Measurements from ENCODE around the gene ZNF503.

ZNF503 gene, protein sequence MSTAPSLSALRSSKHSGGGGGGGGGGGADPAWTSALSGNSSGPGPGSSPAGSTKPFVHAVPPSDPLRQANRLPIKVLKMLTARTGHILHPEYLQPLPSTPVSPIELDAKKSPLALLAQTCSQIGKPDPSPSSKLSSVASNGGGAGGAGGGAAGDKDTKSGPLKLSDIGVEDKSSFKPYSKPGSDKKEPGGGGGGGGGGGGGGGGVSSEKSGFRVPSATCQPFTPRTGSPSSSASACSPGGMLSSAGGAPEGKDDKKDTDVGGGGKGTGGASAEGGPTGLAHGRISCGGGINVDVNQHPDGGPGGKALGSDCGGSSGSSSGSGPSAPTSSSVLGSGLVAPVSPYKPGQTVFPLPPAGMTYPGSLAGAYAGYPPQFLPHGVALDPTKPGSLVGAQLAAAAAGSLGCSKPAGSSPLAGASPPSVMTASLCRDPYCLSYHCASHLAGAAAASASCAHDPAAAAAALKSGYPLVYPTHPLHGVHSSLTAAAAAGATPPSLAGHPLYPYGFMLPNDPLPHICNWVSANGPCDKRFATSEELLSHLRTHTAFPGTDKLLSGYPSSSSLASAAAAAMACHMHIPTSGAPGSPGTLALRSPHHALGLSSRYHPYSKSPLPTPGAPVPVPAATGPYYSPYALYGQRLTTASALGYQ

DNA sequence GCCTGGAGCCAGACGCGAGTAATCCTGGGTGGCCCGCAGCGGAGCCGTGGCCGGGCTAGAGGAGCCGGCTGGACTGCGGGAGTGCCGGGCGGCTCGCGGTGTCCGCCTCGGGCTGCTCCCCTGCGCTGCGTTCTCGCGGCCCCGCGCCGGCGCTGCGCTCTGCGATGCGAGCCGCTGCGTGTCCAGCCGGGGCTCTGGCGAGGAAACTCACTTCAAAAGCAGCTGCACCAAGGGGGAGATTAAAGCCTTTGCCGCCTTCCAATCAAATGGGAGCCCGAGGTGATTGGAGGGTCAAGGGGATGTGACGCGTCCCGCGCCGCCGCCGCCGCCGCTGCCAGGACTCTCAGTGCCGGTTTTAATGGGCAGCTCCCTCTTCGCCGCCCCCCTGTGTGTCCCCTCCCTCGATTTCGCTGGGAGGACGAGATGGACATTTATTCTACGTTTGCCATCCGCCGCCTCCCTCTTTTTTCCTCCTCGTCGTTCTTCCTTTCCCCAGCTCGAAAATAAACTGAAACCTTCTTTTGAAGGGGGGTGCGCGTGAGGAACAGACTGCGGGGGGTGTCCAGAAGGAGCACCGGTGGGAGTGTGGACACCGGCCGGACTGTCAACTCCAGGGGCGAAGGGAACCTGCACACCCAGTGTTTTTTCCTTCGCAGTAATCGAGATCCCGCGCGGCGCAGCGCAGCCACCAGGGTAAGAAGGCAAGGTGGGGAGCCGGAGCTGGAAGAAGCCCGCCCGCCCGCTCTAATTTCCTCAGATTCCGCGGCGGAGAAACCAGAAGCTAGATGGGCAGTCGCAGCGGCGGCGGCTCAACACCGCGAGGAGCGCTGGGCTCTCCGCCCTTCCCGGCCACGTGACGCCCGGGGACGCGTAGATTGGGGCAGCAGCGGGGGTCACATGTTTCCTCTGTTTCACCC is at the start of gene ZNF503:
TSS of gene ZNF503 (minus strand) at position 196 of the 917 bp plus-strand sequence. CDS start 345 bp downstream, outside the sequence.
- peak; percentile 88 for DNase-seq

DNA sequence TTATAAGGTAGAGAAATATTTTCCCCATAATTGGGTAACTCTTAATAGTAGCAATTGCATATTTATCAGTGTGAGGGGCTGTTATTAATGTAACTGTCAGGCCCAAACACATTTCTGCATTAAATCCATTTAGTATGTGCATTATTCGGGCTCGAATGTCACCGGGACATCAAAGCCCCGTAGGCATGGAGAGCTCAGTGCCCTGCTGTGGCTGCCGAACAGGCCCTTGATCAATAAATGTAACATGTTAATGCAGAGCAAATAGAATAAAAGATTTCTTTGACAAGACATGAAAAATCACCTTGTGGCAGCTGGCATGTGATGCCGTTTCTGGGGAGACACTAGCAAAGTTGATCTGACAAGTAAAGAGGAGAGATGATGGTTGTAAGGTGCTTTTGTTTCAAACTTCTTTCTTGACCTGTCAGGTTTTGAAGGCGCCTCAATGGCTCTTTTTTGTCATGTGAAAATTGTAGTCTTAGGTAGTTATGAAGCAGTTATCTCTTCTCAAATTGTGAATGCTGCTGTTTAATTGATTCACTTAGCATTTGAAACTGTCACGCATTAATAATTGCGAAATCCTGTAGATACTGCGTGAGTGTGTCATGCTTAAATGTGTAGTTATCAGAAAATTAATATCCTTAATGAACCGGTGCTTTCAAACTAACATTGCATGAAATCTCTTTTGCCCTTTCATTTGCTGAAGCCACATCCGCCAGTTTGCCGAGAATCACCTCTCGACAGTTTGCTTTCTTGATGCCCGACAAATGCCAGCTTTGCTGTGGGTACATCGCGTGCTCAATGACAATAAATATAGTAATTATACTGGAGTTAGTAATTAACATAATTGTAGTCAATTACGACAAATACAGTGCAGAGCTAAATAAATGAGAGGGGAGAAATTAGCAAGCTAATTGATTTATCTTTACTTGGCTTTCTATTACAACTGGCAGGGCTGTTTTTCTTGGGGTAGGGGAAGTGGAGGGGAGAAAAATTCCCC is 49.4 kb upstream of the ZNF503 start:
- DNase-seq, result peak; percentile 18

DNA sequence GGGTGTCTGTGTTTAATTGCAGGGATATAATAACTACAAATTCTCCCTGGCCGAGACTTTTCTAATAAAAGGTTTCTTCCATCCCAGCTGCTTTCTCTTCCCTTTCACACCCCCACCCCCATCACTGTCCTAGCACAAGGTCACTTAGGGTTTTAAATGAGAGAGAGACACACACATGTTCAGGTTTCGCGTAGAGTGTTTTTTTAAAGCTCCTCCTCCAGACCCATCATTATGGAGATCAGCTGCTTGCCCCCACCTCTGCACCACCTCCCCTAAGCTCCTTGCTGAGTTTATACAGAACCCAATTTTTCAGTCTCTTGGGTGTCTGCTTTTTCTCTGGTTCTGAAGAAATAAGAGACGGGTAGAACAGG is 48.5 kb upstream of the ZNF503 start:
- DNase-seq, result peak; percentile 67

DNA sequence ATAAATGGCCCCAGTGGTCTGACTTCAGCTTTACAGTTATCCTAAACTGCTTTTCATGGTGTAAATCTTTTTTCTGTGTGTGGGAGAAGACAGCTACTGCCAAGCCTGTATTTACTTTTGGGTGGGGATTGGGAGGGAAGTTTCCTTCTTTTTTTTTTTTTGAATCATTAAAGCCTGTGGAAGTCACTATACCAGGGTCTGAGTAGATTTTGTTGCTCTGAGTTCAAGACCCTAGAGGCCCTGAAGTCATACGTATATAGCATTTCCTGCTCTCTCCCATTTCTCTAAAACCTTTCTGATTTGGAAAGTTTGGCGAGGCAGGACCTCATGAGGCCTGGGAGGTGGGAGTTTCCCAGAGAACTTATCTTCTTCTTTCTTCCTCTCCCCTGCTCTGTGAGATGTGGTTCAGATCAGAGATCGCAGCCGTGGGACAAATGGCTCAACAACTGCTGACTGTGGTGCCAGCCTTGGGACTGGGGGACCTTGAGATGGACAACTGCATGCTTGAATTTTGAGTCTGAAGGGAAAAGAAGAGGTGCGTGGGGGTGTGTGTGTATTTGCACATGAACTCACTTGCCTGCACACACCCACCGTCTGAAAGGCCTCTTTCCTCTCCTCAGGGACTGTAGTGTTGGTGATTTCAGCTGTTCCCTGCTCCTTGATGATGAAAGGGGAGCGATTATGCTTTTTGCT is 48.0 kb upstream of the ZNF503 start:
- DNase-seq, result peak; percentile 67

DNA sequence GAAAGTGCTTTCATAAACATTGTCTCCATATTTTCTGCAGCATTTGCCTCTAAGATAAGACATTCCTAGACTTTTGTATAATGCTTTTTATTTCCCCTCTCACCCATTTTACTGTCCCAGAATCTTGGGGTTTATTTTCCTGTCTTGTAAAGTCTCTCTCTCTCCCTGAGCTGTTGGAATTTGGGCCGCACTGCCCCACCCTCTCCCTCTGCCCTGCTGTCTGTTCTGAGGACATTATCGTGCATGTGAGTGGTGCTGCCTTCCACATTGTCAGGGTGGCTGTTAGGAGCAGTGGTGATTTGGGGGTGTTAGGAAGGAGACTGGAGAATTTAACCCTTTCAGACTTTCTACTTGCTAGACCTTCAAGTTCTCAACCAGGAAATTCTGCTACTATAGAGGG is 46.6 kb upstream of the ZNF503 start:
- no peak for DNase-seq

DNA sequence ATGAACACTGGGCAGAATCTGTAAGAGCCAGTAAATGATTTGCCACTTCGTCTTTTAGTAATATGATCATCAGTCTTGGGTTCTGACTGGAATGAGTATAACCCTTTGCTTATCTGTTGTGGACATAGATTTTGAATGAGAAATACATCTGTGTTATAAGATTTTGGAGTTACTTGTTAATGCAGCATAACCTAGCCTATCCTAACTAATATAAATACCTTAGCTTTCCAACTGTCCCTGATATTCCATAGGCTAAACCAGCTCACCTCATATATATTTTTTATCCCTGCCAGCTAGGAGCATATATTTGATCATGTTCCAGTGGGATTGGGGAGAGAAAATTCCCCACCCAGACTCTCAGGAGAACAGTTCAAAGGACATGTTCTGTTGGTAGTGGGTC is 44.9 kb upstream of the ZNF503 start:
- DNase-seq, result no peak

DNA sequence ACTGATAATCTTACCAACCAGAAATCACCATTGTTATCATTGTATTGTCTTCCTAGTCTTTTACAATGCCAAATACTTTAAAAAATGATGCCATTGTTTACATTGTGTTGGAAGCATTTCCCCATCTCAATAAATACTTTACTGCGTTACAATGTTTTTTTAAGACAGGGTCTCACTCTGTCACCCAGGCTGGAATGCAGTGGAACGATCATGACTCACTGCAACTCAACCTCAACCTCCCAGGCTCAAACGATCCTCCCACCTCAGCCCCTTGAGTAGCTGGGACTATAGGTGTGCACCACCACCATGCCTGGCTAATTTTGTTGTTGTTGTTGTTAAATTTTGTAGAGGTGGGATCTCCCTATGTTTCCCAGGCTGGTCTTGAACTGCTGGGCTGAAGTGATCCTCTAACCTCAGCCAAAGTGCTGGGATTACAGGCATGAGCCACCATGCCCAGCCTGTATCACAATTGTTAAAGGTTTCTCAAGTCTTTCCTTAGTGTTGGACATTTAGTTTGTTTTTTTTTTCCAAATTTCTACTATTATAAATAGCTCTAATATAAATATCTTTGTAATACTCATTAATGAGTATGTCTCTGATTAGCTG is 43.3 kb upstream of the ZNF503 start:
- no peak for DNase-seq

DNA sequence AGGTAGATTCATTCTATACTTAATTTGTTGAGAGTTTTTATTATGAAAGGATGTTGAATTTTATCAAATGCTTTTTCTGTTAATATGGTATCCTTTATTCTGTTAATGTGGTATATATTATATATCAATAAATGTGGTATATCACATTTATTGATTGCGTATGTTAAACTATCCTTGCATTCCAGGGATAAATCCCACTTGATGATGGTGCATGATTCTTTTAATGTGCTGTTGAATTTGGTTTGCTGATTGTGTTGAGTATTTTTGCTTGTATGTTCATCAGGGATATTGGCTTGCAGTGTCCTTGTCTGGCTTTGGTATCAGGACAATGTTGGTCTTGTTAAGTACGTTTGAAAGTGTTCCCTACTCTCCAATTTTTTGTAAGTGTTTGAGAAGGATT is 41.8 kb upstream of the ZNF503 start:
- DNase-seq, result no peak

DNA sequence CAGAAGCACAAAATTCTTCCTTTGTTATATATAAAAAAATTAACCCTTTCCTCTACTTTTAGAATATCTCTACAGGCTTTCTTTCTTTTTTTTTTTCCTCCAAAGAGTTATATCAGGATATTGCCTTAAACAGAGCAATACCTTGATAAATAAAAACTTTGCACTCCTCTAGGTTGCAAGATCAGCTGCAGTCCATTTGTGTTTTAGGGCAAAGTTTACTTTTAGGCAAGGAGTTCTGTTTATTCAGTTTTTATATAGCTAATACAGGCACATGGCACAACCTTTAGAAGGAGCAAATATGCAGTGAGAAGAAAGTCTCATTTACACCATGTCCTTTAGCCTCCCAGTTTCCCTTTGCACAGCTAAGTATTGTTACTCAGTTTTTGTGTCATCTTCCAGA is 40.1 kb upstream of the ZNF503 start:
- DNase-seq, result no peak

DNA sequence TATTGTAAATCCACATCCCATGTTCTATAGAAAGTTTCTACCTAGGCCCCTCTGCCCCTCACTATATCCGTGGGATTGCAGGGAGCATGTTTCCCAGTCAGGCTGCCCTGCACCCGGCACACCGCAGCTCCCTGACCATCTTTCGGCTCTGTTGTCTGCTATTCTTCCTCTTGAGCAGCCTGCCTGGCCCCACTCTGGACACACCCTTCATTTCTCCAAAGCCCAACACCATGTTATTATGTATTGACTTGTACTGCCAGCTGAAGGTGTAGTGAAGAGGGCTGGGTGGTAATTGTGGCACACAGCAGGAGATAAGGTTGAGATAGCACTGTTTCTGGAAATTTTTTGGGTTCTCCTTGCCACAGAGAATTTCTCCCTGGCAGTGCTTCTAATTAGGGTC is 39.6 kb upstream of the ZNF503 start:
- no peak for DNase-seq

DNA sequence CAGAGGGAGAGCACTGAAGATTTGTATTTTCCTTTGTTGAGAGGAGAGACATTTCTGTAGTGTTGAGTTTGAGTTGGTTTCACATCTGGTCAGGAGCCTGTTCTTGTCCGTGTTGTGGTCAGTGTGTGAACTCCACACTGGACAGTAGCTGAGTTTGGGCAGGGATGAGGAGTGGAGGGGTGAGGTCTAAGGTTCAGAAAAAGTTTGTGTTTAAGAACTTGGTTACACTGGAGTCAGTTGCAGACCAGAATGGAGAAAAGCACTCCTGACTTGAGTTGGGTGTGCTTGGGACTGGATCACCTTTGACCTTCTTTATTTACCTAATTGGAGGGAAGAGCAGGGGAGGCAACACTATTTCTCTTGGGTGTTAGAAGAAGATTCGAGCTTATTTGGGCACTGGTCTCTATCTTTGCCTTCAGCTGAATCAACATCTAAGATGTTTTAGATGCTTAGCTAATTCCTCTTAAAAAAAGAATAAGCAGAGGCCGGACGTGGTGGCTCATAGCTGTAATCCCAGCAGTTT is 38.8 kb upstream of the ZNF503 start:
- DNase-seq, result no peak

DNA sequence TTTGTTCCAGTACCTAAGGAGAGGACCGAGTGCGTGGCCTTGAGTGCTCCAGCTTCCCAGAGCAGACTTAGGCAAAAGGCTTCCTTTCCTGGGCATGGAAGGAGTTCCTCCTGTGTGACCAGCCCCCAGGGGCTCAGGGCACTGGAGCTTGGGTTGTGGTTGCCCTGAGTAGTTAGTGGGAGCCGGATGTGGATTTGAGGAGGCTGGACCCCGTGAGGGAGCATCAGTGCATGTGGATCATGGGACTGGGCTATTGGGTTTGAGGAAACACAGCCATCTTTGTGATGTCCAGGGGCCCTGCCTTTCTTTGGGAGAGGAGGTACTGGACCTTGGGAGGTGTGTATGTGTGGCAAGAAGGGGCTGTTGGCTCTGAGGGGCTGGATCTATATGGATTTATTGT is 38.2 kb upstream of the ZNF503 start:
- no peak for DNase-seq

DNA sequence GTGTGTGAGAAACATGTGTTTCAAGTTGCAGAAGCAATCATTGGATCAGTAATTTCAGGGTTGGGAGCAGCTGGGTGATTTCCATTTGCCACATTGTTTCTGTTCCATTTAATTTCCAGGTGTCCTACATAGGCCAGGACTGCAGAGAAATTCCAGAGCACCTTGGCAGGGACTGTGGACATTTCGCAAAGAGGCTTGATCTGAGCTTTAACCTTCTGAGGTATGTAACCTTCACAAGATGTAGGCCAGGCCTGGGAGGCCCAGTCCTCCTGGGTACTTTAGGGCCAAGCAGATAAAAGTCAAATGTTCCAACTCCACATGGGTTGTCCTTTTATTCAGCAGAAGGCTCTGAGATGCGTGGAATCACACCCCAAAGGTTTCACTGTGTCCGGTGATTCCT is 36.7 kb upstream of the ZNF503 start:
- no peak for DNase-seq

DNA sequence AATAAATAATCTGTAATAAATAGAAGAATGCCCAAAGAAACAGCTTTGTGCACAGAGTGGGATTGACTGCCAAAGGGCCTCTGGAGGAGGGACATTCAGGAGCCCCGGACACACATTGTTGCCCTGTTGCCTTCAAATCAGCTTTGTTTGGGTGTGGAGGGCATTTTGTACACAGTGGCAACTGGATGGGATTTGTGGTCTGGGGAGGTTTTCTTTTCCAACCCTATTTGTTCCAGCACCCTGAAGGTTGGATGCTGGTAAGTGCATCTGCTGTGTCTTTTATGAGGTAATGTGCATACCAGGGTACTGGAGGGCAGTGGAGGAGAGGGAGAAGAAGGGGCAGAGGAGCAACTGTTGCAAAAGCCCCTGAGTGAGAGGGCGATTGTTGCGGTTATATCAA is 36.1 kb upstream of the ZNF503 start:
- no peak for DNase-seq

DNA sequence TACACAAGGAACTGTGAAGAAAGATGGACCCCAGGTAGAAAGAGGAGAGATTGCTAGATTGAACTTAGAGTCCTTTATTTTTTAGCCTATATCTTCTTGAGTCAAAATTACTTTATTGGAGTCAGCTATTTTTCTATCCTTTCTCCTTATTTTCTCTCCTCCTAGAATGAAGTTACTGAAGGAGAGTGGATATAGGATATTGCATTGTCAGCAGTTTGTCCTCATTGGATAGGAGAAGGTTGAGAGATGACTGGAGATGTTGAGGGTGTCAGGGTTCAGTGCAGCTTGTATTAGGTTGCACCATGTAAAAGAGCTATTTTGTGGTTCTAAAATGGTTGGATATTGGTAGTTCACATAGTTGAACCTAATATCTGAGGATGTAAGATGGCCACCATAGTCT is 35.3 kb upstream of the ZNF503 start:
- no peak for DNase-seq

DNA sequence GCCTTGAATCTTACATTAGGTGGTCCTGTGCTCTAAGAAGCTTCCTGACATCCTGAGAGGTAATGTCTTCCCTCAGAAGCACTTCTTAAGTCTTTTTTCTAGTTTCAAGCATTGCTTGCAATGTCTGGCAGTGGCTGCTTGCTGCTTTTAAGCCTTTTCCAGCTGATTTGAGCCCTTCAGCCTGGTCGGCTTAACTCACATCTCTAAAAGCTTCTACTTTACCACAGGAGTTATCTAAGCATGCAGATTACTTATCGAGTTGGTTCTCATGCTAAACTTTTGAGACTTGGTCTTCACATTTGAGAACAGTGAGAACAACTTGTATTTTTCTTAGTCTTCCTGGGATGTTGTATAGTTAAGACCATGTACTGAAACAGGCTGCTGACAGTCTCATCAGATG is 33.7 kb upstream of the ZNF503 start:
- no peak for DNase-seq

DNA sequence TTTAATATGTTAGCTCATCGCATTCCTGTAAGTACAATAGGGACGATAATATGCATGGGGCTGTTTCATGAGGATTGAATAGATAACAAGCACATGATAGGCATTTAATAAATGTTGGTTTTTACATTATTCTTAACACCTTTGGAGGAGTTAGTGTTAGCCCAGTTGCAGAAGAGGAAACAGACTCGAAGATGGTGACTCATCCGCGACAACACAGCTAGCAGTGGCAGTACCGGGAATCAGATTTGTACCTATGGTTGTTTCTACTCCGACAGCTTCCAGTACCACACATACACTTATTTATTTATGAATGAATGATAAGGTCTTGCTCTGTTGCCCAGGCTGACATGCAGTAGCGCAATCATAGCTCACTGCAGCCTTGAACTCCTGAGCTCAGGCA is 32.7 kb upstream of the ZNF503 start:
- no peak for DNase-seq

DNA sequence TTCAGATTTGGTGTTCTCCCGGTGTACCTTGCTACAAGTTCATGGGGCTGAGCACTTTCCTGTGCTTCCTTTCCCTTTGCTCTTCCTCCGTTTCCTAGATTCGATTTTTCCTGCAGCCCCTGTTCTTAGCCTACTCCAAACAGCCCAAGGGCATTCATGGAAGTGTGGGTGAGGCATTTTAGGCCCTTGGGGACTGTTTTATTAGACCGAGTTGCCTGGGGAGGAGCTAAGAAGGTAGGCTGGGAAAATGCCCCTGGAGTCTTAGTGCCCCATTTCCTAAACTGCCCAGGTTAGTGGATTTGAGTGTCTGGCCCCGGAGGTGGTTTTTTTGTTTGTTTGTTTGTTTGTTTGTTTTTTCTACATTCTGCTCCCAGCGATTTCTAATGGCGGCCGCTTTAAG is 31.7 kb upstream of the ZNF503 start:
- no peak for DNase-seq

DNA sequence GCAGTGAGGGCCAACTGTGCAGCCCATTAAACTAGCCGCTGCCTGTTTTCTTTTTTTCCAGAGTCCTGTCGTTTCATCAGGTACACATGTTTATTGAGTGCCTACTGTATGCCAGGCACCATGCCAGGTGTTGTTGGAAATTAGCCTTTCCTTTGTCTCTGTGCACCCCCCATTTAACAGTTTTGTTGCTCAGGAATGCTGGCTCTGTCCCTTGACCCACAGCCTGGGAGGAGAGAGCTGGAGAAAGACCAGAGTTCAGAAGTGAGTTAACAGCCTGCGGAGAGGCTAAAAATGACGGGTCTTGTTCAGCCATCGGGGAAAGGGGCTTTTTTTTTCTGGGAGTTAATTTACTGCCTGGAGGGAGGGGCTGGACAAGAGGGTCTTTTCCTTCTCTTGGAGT is 31.2 kb upstream of the ZNF503 start:
- no peak for DNase-seq

DNA sequence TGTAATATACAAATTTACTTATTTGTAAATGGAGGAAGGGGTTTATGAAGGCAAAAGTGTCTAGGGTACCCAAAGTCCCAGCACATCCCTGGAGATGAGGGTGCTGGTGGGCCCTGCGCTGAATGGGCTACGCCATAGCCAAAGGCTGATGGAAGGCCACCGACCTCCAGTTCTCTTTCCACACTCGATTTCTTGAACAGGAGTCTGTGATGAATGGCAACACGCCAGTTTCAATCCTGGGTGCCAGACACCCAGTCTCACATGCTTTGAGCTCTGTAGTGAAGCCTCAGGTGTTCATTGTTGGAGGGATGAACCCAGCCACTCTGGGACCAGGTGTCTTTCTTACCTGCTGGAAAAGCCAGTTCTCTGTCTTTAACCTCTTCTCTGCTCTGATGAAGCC is 30.6 kb upstream of the ZNF503 start:
- DNase-seq, result no peak
